ENCODE results near the gene OLFM4.

OLFM4 gene

GRCh38 chr13:53060840-53061490 lies 32.4 kb downstream of the OLFM4 start:
- TF ChIP-seq, protein P1, sequence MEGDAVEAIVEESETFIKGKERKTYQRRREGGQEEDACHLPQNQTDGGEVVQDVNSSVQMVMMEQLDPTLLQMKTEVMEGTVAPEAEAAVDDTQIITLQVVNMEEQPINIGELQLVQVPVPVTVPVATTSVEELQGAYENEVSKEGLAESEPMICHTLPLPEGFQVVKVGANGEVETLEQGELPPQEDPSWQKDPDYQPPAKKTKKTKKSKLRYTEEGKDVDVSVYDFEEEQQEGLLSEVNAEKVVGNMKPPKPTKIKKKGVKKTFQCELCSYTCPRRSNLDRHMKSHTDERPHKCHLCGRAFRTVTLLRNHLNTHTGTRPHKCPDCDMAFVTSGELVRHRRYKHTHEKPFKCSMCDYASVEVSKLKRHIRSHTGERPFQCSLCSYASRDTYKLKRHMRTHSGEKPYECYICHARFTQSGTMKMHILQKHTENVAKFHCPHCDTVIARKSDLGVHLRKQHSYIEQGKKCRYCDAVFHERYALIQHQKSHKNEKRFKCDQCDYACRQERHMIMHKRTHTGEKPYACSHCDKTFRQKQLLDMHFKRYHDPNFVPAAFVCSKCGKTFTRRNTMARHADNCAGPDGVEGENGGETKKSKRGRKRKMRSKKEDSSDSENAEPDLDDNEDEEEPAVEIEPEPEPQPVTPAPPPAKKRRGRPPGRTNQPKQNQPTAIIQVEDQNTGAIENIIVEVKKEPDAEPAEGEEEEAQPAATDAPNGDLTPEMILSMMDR (IDR thresholded peaks at IDR 0.05; ENCODE audit: low read length, missing control alignments): no peak

GRCh38 chr13:53064731-53065130 lies 36.1 kb downstream of the OLFM4 start:
- TF ChIP-seq, protein P1 (IDR thresholded peaks at IDR 0.05; ENCODE audit: low read length, missing control alignments): no peak
- no peak for DNase-seq (ENCODE audit: low read depth)
- no peak overlapping the region for H3K4me3 ChIP-seq (replicated peaks; ENCODE audit: low read depth, low read length)

More at GRCh38 chr13:53060840-53061490, 32.4 kb downstream of the OLFM4 start:
- H3K4me3 ChIP-seq (replicated peaks; ENCODE audit: low read depth, low read length): no peak overlapping the region
- DNase-seq (ENCODE audit: low read depth): no peak

DNA sequence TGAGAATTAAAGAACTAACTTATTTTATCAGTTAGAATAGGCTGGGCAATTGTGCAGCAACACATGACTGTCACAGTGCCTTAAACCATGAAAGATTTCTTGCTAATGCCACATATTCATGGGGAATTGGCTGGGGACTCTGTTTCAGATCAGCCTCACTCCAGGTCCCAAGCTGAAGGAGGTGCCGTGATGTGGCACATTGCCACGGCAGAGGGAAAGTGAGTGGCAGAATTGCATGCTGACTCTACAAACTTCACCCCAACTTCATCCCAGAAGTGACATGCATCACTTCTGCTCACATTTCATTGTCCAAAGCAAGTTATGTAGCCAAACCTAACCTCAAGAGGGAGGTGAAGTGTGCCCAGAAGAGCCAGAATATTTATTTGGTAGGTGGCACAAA lies 37.8 kb downstream of the OLFM4 start:
- TF ChIP-seq, protein P1 (IDR thresholded peaks at IDR 0.05; ENCODE audit: low read length, missing control alignments): no peak
- no peak overlapping the region for H3K4me3 ChIP-seq (replicated peaks; ENCODE audit: low read depth, low read length)
- DNase-seq (ENCODE audit: low read depth): no peak

DNA sequence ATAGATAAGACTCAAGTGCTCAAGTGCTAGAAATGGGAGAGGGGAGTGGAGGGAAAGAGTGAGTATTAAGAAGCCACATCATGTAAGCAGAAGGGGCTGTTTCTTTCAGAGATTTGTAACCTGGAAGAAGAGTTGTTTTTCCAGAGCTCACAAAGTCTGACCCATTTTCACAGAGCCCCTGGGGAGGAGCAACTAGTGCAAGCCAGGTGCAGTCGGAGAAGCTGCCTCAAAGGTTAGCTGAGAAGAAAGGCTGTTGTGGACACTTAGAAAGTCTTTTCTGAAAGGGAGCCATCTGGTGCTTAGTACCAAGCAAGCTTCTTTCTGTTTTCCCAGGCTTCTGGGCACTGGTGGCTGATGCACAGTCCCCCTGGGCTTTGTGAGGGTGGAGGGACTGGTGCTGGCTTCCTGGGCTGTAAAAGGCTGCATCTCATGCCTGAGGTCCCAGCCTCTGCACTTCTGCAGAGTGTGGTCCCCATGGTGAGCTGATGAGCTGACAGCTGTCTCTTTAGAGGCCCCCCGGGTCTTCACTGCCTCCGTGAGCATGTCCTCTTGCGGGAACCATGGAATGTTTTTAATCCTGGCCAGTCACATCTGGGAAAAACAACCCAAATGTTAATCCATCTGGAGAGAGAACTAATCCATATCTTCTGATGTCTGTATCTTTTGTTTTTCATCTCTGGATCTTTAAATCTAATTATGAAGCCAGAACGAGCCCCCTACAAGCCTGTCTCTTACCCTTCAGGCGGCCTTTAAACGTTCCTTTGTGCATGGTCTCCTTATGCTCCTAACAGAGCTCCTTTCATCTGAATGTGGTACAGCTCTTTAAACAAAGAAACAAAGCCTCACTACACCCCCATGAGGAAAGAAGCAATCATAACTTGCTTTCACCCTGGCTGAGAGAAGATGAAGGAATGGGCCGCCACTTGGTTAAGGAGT lies 40.2 kb downstream of the OLFM4 start:
- DNase-seq (ENCODE audit: low read depth): no peak

DNA sequence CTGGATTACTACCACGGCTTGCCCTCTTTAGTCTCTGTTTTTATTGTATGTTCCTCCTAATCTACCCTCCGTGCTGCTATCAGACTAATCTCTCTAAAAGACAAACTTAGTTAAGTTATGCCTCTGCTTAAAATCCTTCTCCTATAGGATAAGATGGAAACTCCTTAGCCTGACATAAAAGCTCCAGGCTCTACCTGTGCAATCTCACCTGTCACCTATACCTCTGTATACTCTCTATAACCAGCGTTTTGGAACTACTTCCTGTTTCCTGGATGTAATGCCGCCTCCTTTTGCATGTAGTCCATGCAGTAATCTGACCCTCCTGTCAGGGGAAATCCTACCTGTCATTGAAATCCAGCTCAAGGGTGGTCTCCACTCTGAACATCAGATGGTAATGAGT lies 41.2 kb downstream of the OLFM4 start:
- no peak for DNase-seq (ENCODE audit: low read depth)
- TF ChIP-seq, protein P1 (IDR thresholded peaks at IDR 0.05; ENCODE audit: low read length, missing control alignments): no peak
- H3K4me3 ChIP-seq (replicated peaks; ENCODE audit: low read depth, low read length): no peak overlapping the region

More for the DNA sequence above, 40.2 kb downstream of the OLFM4 start:
- TF ChIP-seq, protein P1 (IDR thresholded peaks at IDR 0.05; ENCODE audit: low read length, missing control alignments): no peak
- no peak overlapping the region for H3K4me3 ChIP-seq (replicated peaks; ENCODE audit: low read depth, low read length)

DNA sequence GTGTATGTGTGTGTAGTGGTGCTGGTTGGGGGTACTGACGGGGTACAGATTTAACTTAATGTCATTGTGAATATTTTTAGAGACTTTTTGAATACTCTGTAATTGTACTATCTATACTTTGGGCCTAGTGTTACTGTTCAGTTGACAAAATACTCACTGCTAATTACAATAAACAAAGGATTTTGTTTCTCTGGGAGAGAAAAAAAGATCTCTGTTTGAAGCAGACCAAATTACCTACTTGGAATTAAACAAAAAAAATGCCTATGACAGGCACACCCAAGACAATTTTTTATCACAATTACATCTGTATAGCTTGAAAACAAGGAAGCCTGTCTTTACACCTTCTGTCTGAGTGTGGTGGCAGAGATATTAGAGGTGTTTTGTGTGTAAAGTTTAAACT lies 45.1 kb downstream of the OLFM4 start:
- TF ChIP-seq, protein P1 (IDR thresholded peaks at IDR 0.05; ENCODE audit: low read length, missing control alignments): no peak
- no peak for DNase-seq (ENCODE audit: low read depth)
- H3K4me3 ChIP-seq (replicated peaks; ENCODE audit: low read depth, low read length): no peak overlapping the region
